Activated naive CD8-positive, alpha-beta T cell (primary cell): ENCODE data around the gene BCL2L12.

Source experiments
- H3K27ac Mint-ChIP-seq: one replicate; pipeline ENCODE4 v1.8.0; 2021; ENCODE audit warnings: mixed read lengths
- H3K27me3 Mint-ChIP-seq: one replicate; pipeline ENCODE4 v1.8.0; 2021; ENCODE audit warnings: mixed read lengths
- H3K36me3 Mint-ChIP-seq: one replicate; pipeline ENCODE4 v1.8.0; 2021; ENCODE audit warnings: mixed read lengths
- H3K4me1 Mint-ChIP-seq: one replicate; pipeline ENCODE4 v1.8.0; 2021; ENCODE audit warnings: low read depth, mixed read lengths
- H3K4me3 Mint-ChIP-seq: one replicate; pipeline ENCODE4 v1.8.0; 2021; ENCODE audit warnings: mild to moderate bottlenecking, mixed read lengths
- H3K9me3 Mint-ChIP-seq: one replicate; pipeline ENCODE4 v1.8.0; 2021; ENCODE audit warnings: low read depth, mixed read lengths

BCL2L12 gene

DNA sequence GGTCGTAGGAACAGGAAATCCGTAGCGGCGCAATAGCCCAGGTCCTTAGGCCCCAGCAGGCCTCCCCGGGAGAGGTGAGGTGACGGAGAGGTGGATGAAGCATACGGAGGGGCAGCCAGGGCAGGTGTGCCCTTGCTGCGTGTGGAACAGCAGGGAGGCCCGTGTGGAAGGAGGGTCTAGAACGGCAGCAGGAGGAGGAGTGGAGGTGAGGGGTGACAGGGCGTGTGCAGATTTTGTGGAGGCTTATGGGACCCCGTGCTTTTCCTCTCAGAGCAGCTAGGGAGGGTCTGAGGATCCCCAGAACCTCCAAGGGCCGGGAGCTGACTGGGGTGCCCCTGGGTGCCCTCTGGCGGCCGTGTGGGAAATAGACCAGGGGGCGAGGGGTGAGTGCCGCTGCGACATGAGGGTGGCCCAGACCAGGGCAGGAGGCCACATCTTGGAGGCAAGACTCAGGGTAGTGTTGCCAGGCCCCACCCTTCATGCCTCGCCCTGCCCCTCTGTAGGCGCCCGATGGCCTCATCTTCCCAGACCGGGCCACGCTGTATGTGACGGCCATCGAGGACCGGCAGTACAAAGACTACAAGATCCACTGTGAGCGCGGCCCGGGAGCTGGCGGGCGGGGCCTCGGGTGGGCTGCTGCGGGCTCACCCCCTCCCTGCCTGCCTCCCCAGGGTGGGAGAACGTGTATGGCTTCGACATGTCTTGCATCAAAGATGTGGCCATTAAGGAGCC lies 18.7 kb downstream of the BCL2L12 start:
- Mint-ChIP-seq H3K4me3 (no peak overlapping the region), H3K36me3 (no peaks in the 10 kb centered on the region), H3K9me3 (no peaks in the 10 kb centered on the region), H3K4me1 (peaks cover 28% of the 10 kb centered on the region), H3K27me3 (no peaks in the 10 kb centered on the region), H3K27ac (peak overlapping the region; percentile 46)

DNA sequence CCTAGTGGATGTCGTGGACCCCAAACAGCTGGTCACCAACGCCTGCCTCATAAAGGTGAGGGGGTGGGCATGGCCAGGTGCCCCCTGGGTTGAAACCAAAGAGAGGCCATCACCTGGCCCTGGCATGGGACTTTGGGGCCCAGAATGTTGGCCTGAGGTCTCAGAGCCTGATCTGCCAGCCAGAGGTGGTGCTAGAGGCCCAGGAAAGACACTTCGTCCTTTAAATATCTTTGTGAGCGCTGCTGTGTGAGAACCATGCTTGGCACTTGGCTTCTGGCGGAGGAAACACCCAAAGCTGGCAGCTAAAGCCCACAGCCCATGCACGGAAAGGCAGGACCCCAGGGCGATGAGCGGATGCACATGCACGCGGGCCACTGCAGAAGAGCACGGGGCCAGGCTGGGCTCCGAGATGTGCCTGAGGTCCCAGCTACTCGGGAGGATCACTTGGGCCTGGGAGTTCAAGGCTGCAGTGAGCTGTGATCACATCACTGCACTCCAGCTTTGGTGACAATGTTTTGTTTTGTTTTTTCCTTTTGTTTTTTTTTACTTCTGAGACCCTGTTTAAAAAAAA lies 19.3 kb downstream of the BCL2L12 start:
- H3K4me3 Mint-ChIP-seq: no peak overlapping the region
- no peaks in the 10 kb centered on the region for H3K27me3 Mint-ChIP-seq
- H3K4me1 Mint-ChIP-seq: peaks cover 28% of the 10 kb centered on the region
- H3K36me3 Mint-ChIP-seq: no peaks in the 10 kb centered on the region
- H3K9me3 Mint-ChIP-seq: no peaks in the 10 kb centered on the region
- H3K27ac Mint-ChIP-seq: no peak overlapping the region

DNA sequence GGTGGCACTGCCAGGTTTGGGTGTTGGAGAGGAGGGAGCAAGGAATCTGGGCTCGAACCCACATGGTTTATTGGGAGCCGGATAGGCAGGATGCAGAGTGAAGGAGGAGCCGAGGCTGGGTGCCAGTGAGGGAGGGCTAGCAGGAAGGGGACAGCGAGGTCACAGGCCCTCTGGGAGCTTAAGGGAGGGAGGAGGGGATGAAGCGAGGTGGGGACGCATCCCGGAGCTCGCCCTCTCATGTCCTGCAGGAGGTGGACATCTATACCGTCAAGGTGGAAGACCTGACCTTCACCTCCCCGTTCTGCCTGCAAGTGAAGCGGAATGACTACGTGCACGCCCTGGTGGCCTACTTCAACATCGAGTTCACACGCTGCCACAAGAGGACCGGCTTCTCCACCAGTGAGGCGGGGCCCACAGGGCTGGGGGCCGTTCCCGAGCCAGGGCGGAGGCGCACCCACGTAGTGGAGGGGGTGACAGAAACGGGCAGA lies 20.2 kb downstream of the BCL2L12 start:
- Mint-ChIP-seq H3K4me1 (peaks cover 29% of the 10 kb centered on the region), H3K27me3 (no peaks in the 10 kb centered on the region), H3K9me3 (no peaks in the 10 kb centered on the region), H3K36me3 (no peaks in the 10 kb centered on the region), H3K27ac (no peak overlapping the region), H3K4me3 (no peak overlapping the region)

DNA sequence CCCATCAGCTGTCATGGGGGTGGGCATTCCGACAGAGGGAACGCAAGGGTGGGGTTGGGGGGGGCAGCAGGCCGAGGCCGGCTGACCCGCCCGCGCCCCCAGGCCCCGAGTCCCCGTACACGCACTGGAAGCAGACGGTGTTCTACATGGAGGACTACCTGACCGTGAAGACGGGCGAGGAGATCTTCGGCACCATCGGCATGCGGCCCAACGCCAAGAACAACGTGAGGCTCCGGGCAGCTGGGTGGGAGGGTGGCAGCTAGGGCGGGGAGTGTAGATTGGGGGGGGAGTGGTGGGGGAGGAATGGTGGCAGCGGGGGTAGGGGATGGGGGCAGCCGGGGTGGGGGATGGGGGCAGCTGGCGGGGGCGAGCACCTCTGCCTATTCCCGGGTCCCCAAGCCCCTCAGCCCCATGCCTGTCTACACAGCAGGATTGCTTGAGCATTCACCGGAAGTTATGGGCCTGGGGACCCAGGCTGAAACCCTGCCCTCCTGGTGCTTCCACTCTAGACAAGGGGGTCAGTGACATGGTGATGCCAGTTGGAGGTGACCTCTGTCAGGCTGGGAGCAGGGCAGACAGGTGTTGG lies 20.9 kb downstream of the BCL2L12 start:
- H3K27ac Mint-ChIP-seq: no peak overlapping the region
- no peak overlapping the region for H3K4me3 Mint-ChIP-seq
- peaks cover 31% of the 10 kb centered on the region for H3K4me1 Mint-ChIP-seq
- H3K9me3 Mint-ChIP-seq: no peaks in the 10 kb centered on the region
- H3K36me3 Mint-ChIP-seq: no peaks in the 10 kb centered on the region
- H3K27me3 Mint-ChIP-seq: no peaks in the 10 kb centered on the region

DNA sequence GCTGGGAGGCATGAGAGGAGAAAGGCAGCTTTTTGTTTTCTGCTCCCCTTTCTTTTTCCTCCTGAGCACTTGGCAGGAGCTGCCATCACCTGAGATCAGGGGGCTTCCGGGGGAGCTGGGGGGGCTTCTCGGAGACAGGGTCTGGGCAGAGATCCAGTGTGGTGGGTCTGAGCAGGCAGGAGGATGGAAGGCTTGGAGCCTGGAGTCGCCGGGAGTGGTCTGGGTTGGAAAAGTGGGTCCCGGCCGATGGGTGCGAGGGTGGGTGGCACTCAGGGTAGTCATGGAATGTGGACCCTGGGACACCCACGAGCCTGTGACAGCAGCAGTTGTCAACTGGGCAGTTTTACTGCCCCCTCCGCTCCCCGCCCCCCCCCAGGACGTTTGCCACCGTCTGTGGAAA lies 21.4 kb downstream of the BCL2L12 start:
- Mint-ChIP-seq H3K9me3 (no peaks in the 10 kb centered on the region), H3K36me3 (no peaks in the 10 kb centered on the region), H3K4me3 (no peak overlapping the region), H3K27me3 (no peaks in the 10 kb centered on the region), H3K4me1 (peaks cover 32% of the 10 kb centered on the region), H3K27ac (no peak overlapping the region)

DNA sequence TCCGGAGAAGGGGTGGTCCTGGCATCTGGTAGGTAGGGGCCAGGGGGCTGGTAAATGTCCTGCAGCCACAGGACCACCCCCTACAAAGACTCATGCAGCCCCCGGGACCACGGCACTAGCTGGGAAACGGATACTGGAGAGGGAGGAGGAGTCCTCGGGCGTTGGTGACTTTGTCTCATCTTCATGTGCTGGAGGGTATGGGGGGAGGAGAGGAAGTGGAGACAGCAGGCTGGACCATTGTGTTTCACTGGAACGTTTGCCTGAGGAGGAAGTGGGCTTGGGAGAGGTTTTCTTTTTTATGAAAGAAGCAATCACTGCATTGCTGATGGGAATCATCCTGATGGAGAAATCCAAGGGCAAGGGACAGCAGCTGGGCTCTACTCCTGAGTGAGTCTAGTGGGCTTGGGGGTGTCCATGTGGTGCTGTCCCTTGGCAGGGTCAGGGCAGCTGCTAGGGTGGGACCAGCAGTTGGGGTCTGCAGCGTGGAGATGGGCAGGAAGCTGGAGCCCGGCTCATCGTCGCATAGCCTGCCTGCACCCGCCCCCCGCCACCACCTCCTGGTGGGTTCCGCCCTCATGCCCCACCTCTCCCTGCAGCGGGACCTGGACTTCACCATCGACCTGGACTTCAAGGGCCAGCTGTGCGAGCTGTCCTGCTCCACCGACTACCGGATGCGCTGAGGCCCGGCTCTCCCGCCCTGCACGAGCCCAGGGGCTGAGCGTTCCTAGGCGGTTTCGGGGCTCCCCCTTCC lies 22.0 kb downstream of the BCL2L12 start:
- peaks cover 33% of the 10 kb centered on the region for H3K4me1 Mint-ChIP-seq
- H3K27me3 Mint-ChIP-seq: no peaks in the 10 kb centered on the region
- H3K4me3 Mint-ChIP-seq: no peak overlapping the region
- peak overlapping the region; percentile 41 for H3K27ac Mint-ChIP-seq
- no peaks in the 10 kb centered on the region for H3K9me3 Mint-ChIP-seq
- H3K36me3 Mint-ChIP-seq: no peaks in the 10 kb centered on the region

DNA sequence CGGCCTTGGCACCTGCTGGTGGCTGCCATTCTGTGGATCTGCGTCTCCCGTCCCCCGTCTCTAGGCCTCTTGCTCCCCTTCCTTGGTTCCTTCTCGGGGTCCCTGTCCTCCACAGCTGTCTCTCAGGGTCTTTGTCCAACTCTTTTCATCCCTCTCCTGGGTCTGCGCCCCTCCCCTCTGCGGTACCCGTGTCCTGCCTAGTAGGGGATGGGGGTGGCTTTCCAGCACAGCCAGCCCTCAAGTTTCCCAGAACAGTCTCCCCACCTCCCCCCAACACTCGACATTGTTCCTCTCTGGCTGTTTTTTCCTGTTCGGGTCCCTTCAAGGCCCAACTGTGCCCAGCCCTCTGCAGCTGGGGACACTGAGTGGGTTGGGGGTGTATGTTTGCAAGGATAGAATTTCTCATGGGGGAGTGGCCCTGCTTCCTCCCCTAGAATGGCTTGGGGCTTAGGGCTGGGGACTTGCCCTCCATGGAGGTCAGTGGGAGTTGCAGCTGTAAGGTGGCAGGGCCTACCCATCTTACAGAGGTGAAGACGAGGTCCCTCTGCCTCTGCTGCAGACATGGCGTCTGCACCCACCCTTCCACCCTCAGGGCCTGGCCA lies 22.9 kb downstream of the BCL2L12 start:
- no peak overlapping the region for H3K4me3 Mint-ChIP-seq
- H3K27me3 Mint-ChIP-seq: no peaks in the 10 kb centered on the region
- no peaks in the 10 kb centered on the region for H3K9me3 Mint-ChIP-seq
- H3K27ac Mint-ChIP-seq: peak overlapping the region; percentile 72
- peaks cover 33% of the 10 kb centered on the region for H3K4me1 Mint-ChIP-seq
- H3K36me3 Mint-ChIP-seq: no peaks in the 10 kb centered on the region

DNA sequence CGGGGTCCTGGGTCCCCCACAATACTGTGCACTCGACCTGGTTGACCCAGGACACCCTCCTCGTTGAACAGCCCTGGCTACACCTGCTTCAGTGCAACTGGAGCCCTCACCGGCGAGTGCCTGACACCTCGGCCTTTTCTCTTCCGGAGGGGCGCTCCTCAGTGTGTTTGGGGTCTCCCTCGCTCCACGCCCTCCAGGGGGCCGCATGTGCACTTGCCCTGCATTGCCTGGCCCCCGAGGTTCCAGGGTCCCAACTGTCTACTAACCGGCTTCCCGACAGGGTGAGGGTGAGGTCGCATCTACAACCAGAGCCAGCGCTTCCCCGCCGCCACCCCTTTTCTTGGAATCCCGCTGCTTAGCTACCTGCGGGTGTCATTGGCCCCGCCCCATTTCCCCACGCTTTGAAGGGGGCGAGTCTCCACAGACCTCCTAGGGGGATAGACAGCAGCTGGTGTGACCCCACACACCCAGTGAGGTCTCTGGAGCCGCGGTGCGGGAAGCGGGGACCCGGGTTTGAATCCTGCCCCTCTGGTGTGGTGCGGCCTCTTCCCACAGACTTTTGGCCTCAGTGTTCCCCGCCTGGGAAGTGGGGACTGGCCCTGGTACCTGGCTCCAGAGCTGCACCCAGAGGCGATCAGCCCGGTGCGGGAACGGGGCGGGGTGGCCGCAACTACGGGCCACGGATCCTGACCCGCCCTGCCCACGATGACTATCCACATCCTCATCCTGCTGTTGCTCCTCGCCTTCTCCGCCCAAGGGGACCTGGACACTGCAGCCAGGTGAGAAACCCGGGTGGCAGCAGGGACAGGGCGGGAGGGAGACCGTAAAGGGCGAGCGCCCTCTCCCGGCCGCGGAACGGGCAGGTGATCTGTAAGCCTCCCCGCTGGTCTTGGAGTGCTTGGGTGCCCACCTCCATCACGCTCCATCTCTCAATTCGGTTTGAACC lies 23.7 kb downstream of the BCL2L12 start, which contains the start of gene ADM5:
Gene ADM5 (plus strand): TSS at position 462 of the 946 bp plus-strand sequence. CDS start 244 bp downstream, at position 706.
- Mint-ChIP-seq H3K27me3 (peaks cover 2% of the 10 kb centered on the region), H3K4me1 (peaks cover 32% of the 10 kb centered on the region), H3K9me3 (no peaks in the 10 kb centered on the region), H3K27ac (peak within 1 kb of the TSS; percentile 72), H3K4me3 (peak within 1 kb of the TSS; percentile 87), H3K36me3 (no peaks in the 10 kb centered on the region)

DNA sequence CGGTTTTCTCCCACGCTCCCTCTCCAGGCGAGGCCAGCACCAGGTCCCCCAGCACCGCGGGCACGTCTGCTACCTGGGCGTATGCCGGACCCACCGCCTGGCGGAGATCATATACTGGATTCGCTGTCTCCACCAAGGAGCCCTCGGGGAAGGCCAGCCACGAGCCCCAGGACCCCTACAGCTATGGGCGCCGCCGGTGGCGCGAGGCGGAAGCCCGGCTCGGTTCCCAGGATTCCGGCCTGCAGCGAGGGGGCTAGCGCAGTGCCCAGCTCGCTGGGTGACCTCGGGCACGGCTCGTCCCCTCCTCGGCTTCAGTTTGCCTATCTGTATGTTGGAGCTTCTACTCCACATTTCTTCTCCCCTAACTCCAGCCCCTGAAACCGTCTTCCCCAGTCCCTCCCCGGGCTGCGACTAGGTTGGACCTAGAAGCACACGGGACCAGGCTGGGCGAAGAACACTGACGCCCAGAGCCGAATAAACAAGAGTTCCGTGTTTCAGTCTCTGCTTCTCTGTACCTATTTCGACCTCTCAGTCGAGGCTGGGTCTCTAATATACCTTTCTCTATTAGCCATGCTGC lies 24.4 kb downstream of the BCL2L12 start:
- H3K27me3 Mint-ChIP-seq: peaks cover 2% of the 10 kb centered on the region
- peak overlapping the region; percentile 87 for H3K4me3 Mint-ChIP-seq
- H3K36me3 Mint-ChIP-seq: no peaks in the 10 kb centered on the region
- no peak overlapping the region for H3K27ac Mint-ChIP-seq
- peaks cover 32% of the 10 kb centered on the region for H3K4me1 Mint-ChIP-seq
- no peaks in the 10 kb centered on the region for H3K9me3 Mint-ChIP-seq

DNA sequence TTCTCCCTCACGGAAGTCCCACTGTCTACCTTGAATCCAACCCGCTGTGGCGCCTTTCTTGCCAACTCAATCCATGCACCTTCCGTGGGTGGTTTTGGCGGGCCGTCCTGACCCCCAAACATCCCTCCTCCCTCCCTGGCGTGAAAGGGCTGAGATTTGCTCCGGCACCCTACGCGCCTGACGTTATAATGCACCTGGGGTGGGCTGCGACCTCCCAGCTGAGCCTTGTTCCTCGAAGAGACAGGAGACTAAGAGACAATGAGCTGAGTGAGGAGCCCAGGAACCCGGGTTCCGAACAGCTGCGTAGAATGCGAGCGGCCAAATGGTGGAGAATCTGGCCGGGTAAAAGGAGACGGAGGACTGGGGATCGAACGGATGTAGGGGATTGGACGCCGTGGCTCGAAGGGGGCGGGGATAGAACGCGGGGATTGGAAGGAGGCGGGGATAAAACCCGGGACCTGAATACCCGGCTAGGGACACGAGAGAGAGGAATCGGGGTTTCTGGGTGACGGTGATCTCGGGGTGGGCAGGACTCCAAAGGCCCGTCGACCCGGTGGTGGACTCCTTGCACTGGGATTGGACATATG lies 25.0 kb downstream of the BCL2L12 start, which contains the start of gene CPT1C:
Gene CPT1C (plus strand): TSS at position 461 of the 587 bp plus-strand sequence. CDS start 1,137 bp downstream, outside the sequence.
- Mint-ChIP-seq H3K4me3 (peak within 1 kb of the TSS; percentile 87), H3K36me3 (no peaks in the 10 kb centered on the region), H3K27ac (no peak within 1 kb of the TSS), H3K27me3 (peaks cover 2% of the 10 kb centered on the region), H3K9me3 (no peaks in the 10 kb centered on the region), H3K4me1 (peaks cover 28% of the 10 kb centered on the region)

DNA sequence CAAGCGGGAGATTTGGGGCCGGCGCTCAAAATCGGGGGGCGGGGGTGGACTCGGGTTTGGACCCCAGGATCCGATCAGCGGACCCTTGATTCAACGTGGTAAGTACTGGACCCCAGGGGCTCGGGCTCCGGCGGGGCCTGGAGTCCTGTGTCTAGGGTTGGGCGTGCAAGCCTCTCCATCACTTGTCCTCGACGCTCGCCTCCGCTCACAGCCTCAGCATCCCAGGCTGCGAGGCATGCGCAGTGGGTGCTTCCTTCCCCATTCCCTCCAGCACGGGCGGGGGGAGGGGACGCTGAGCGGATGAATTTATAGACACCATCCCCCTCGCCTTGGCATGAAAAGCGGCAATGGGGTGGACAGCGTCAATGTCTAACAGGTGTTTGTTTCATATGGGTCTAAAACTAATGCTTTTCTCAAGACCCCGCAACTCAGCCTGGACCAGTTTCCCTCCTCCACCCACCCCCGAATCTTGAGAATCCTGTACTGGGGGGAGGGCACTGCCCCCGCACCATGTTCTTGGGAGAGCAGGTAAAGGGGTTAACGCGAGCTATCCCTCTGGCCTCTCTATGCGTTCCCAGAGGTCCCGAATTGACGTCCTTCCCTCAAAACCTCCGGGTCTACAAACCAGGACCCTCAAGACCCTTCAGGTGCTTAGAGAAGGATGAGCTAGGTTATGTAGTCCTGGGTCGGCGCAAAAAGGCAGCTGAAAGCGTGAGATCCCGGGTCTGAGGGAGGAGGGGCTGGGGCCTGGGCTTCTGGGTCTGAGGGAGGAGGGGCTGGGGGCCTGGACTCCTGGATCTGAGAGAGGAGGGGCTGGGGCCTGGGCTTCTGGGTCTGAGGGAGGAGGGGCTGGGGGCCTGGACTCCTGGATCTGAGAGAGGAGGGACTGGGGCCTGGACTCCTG lies 25.8 kb downstream of the BCL2L12 start:
- Mint-ChIP-seq H3K27ac (no peak overlapping the region), H3K4me3 (peak overlapping the region; percentile 87), H3K27me3 (peaks cover 2% of the 10 kb centered on the region), H3K9me3 (no peaks in the 10 kb centered on the region), H3K4me1 (peaks cover 28% of the 10 kb centered on the region), H3K36me3 (no peaks in the 10 kb centered on the region)

DNA sequence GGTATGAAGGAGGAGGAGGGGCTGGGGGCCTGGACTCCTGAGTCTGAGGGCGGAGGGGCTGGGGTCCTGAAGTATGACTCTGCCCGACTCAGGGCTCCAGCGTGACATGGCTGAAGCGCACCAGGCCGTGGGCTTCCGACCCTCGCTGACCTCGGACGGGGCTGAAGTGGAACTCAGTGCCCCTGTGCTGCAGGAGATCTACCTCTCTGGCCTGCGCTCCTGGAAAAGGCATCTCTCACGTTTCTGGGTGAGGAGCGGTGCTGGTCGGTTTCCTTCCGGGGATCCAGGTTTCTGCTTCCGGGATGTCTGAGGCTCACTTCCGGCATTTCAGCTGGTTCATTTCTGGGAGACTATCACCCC lies 26.4 kb downstream of the BCL2L12 start:
- Mint-ChIP-seq H3K4me3 (peak overlapping the region; percentile 20), H3K27me3 (peaks cover 2% of the 10 kb centered on the region), H3K9me3 (no peaks in the 10 kb centered on the region), H3K36me3 (no peaks in the 10 kb centered on the region), H3K27ac (no peak overlapping the region), H3K4me1 (peaks cover 28% of the 10 kb centered on the region)
